Smooth muscle cell (in vitro differentiated cells): ENCODE results near the gene PCSK5. TPM values are rescaled to one million over a fixed set of nuclear protein-coding genes. Genes with fewer than 3 reads are reported as not detected.

Experiments
- DNase-seq: peaks from one replicate; lab custom pipeline; 2025; ENCODE audit not compliant: unreplicated experiment; lab: John Stamatoyannopoulos, UW
- H2AFZ ChIP-seq: fragments of 200-600 bp; sonication (generic); 2 replicates; pipeline ENCODE4 v1.6.0; 2016; ENCODE audit warnings: antibody characterized with exemption, low read depth, mild to moderate bottlenecking
- H3F3A ChIP-seq: fragments of 200-600 bp; sonication (generic); 2 replicates; pipeline ENCODE4 v1.6.0; 2017; ENCODE audit warnings: antibody characterized with exemption, low read depth
- H3K27ac ChIP-seq: fragments of 200-600 bp; sonication (generic); 2 replicates; pipeline ENCODE4 v1.5.1; 2016; ENCODE audit warnings: low read depth, mild to moderate bottlenecking
- H3K27me3 ChIP-seq: fragments of 200-600 bp; sonication (generic); 2 replicates; pipeline ENCODE4 v1.6.1; 2016; ENCODE audit warnings: low read depth, mild to moderate bottlenecking
- H3K36me3 ChIP-seq: fragments of 200-600 bp; sonication (generic); 2 replicates; pipeline ENCODE4 v1.5.1; 2016; ENCODE audit warnings: low read depth
- H3K4me1 ChIP-seq: fragments of 200-600 bp; sonication (generic); 2 replicates; pipeline ENCODE4 v1.5.1; 2016; ENCODE audit warnings: low read depth
- H3K4me2 ChIP-seq: fragments of 200-600 bp; sonication (generic); 2 replicates; pipeline ENCODE4 v1.6.0; 2016; ENCODE audit warnings: mild to moderate bottlenecking
- H3K4me3 ChIP-seq: fragments of 200-600 bp; sonication (generic); 2 replicates; pipeline ENCODE4 v1.5.1; 2016; ENCODE audit warnings: mild to moderate bottlenecking
- H3K79me2 ChIP-seq: fragments of 200-600 bp; sonication (generic); 2 replicates; pipeline ENCODE4 v1.6.0; 2016; ENCODE audit warnings: low read depth, mild to moderate bottlenecking
- H3K9ac ChIP-seq: fragments of 200-600 bp; sonication (generic); 2 replicates; pipeline ENCODE4 v1.6.0; 2016; ENCODE audit warnings: low read depth
- H3K9me3 ChIP-seq: fragments of 200-600 bp; sonication (generic); replicated peaks from 2 replicates; pipeline ENCODE4 v1.5.1; 2016; ENCODE audit warnings: low read depth
- H4K20me1 ChIP-seq: fragments of 200-600 bp; sonication (generic); 2 replicates; pipeline ENCODE4 v1.6.0; 2016; ENCODE audit warnings: low read depth
- WGBS: methylation state at CpG from one replicate; pipeline ENCODE4 v1.1.7; 2016; ENCODE audit warnings: low lambda C conversion rate; 5-methylcytosine and 5-hydroxymethylcytosine counted together
- polyA plus RNA-seq: library from polyadenylated mRNA; unstranded; fragments of >200 nt; fragmentation: Nextera tagmentation; extraction: Ambion mirVana; gene quantifications from 2 replicates; pipeline ENCODE4 v1.2.1, GENCODE V29; 2016
- total RNA-seq: library from RNA; depleted of rRNA; stranded (reverse); fragments of >200 nt; gene quantifications from 2 replicates; pipeline ENCODE4 v1.2.3, GENCODE V29; 2014
- TF ChIP-seq, protein P1 (sequence below): fragments of 200-600 bp; sonication (generic); IDR thresholded peaks from 2 replicates; pipeline ENCODE4 v1.5.1; 2017; ENCODE audit warnings: borderline replicate concordance, mild to moderate bottlenecking, antibody characterized with exemption; ENCODE audit not compliant: insufficient read depth, poor library complexity, severe bottlenecking

The PCSK5 gene
- total and polyA plus RNA-seq, 2 experiments from 2014 or later, result 2.3 to 2.8 TPM

DNA sequence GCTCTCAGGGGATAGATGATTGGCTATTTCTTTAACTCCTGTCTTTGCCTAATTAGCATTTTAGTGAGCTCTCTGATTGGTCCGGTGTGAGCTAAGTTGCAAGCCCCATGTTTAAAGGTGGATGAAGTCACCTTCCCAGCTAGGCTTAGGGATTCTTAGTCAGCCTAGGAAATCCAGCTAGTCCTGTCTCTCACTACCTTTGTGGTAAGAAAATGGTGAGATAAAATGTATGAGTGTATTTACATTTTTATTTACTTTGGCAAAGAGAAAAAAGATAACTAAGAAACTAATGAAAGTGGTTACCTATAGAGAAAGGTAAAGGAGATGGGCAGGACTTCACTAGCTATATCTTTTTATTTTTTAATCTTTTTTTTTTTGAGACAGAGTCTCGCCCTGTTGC is 357.0 kb downstream of the PCSK5 start:
- TF ChIP-seq, protein P1, sequence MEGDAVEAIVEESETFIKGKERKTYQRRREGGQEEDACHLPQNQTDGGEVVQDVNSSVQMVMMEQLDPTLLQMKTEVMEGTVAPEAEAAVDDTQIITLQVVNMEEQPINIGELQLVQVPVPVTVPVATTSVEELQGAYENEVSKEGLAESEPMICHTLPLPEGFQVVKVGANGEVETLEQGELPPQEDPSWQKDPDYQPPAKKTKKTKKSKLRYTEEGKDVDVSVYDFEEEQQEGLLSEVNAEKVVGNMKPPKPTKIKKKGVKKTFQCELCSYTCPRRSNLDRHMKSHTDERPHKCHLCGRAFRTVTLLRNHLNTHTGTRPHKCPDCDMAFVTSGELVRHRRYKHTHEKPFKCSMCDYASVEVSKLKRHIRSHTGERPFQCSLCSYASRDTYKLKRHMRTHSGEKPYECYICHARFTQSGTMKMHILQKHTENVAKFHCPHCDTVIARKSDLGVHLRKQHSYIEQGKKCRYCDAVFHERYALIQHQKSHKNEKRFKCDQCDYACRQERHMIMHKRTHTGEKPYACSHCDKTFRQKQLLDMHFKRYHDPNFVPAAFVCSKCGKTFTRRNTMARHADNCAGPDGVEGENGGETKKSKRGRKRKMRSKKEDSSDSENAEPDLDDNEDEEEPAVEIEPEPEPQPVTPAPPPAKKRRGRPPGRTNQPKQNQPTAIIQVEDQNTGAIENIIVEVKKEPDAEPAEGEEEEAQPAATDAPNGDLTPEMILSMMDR, result no peak
- WGBS, result 93% methylated on average over 2 of the region's 2 CpGs

DNA sequence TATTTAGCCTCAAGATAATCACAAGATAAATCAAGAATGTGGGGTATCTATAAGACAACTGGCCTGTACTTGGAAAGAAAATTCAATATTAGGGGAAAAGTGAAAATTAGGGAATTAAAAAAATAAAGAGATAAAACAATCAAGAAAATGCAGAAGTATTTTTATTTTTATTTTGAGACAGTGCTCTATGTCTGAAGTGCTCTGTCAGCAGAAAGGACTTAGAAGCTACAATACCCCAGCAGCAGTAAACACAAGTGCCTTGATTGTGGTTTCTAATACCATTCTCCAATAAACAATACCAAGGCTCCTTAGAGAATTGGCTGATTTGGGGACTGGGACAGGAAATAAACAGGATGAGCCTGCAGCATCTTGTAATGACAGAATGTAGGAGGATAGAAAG is 358.8 kb downstream of the PCSK5 start:
- Histone ChIP-seq H3K9me3 (no peaks in the 10 kb centered on the region), H3K4me2 (no peak overlapping the region), H3K27ac (no peak overlapping the region), H3K27me3 (peaks cover 9% of the 10 kb centered on the region), H3K4me1 (no peaks in the 10 kb centered on the region), H3K9ac (no peak overlapping the region), H3F3A (no peaks in the 10 kb centered on the region), H4K20me1 (no peaks in the 10 kb centered on the region), H3K36me3 (no peaks in the 10 kb centered on the region), H2AFZ (no peak overlapping the region), H3K79me2 (no peaks in the 10 kb centered on the region), H3K4me3 (no peak overlapping the region)
- TF ChIP-seq, protein P1, result no peak
- no peak for DNase-seq

More for the DNA sequence above, 357.0 kb downstream of the PCSK5 start:
- no peaks in the 10 kb centered on the region for H3K79me2 ChIP-seq
- no peaks in the 10 kb centered on the region for H3K36me3 ChIP-seq
- no peak overlapping the region for H3K27ac ChIP-seq
- no peaks in the 10 kb centered on the region for H4K20me1 ChIP-seq
- no peaks in the 10 kb centered on the region for H3F3A ChIP-seq
- no peak overlapping the region for H3K9ac ChIP-seq
- H3K4me2 ChIP-seq, result no peak overlapping the region
- peaks cover 5% of the 10 kb centered on the region for H3K27me3 ChIP-seq
- no peaks in the 10 kb centered on the region for H3K9me3 ChIP-seq
- no peak overlapping the region for H2AFZ ChIP-seq
- H3K4me1 ChIP-seq, result no peaks in the 10 kb centered on the region
- DNase-seq, result no peak
- no peak overlapping the region for H3K4me3 ChIP-seq

DNA sequence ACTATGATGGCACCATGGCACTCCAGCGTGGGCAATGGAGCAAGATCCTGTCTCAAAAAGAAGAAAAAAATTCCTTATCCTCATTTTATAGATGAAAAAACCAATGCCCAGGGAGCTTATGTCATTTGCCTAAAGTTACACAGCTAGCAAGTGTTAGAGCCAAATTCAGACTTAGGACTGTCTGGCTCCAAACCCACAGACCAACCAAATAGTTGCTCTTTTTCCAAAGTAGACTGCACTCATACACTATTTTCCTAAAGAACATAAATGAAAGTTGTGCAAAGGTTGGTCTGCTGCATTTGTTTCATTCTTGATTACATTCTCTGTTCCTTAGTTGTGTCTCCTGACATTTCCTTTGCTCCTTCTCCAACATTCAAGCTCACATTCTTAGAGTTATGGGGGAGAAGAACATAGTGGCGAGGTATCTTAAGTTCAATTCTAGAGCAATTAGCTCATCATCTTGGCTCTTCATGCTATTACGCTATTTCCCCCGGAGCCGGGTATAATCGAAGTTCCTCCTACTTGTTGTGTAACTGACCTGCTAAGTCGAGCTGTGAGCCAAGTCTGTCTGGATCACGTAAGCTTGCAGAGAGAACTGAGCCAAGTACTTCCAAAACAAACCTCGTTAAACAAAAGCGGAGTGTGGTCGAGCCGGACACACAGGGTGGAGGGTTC is 365.4 kb downstream of the PCSK5 start:
- no peak overlapping the region for H3K27ac ChIP-seq
- H3K4me1 ChIP-seq, result no peaks in the 10 kb centered on the region
- no peaks in the 10 kb centered on the region for H3K36me3 ChIP-seq
- 83% methylated on average over 12 of the region's 12 CpGs for WGBS
- no peaks in the 10 kb centered on the region for H4K20me1 ChIP-seq
- no peak overlapping the region for H2AFZ ChIP-seq
- H3K27me3 ChIP-seq, result peaks cover 12% of the 10 kb centered on the region
- no peak for DNase-seq
- H3K9ac ChIP-seq, result no peak overlapping the region
- no peak overlapping the region for H3K4me2 ChIP-seq
- H3K79me2 ChIP-seq, result no peaks in the 10 kb centered on the region
- TF ChIP-seq, protein P1, result no peak
- no peaks in the 10 kb centered on the region for H3K9me3 ChIP-seq
- H3F3A ChIP-seq, result no peaks in the 10 kb centered on the region
- no peak overlapping the region for H3K4me3 ChIP-seq

GRCh38 chr9:76257311-76257710 is 366.8 kb downstream of the PCSK5 start:
- Histone ChIP-seq H3K27me3 (peaks cover 12% of the 10 kb centered on the region), H3K4me3 (no peak overlapping the region), H4K20me1 (no peaks in the 10 kb centered on the region), H3K36me3 (no peaks in the 10 kb centered on the region), H3F3A (no peaks in the 10 kb centered on the region), H3K79me2 (no peaks in the 10 kb centered on the region), H3K4me2 (no peak overlapping the region), H3K9me3 (no peaks in the 10 kb centered on the region), H3K4me1 (no peaks in the 10 kb centered on the region), H2AFZ (no peak overlapping the region), H3K27ac (no peak overlapping the region), H3K9ac (no peak overlapping the region)
- TF ChIP-seq, protein P1, result no peak
- DNase-seq, result no peak
- 88% methylated on average over 7 of the region's 7 CpGs for WGBS
